ENCODE data around the gene RTP2. TPM values are rescaled to one million over a fixed set of nuclear protein-coding genes. Genes with fewer than 3 reads are reported as not detected.

Gene RTP2
- total RNA-seq, 2 experiments from 2014 or later, result not detected

DNA sequence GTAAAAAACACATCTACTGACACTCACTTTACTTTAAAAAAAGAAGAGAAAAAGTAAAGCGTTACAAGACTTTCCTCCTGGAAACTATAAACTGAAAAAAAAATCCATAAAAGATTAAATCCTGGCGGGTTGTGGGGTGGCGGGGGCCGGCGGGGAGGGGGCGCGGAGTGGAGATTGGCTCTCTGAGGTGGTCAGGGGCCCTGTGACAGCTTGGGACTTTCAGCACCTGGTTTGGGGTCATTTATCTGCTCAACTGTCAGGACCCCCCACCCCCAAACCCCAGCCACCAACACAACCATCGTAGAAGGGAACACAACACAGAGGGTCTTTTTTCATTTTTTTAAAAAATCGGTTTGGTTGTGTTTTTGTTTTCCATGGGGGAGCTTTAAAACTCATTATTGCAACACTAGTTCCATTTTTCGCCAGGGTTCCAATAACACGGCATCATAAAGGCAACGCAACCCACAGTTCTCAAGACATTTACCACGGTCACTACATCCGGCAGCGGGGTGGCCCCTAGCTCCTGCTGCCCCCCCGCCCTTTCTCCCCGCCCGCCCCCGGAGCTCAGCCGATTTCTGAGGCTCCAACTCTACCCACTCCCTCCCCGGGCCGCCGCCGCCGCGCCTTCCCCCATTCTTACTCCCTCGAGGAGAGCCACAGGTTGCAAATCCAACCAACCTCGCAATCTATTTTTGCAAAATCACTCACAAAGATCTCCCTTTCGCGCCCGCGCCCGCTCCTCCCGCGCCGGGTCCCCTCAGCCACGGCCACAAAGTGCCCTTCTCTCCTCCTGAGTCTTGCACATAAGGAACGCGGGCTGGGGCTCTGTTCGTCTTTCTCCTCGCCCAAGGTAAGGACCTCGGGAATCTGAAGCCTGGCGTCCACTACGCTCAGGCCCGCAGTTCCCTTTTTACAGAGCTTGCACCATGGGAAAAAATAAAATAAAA lies 41.1 kb upstream of the RTP2 start:
- peak overlapping the region; percentile 99 for H3K27ac Mint-ChIP-seq
- H3K36me3 Mint-ChIP-seq (ENCODE audit: low read depth), result peaks cover 24% of the 10 kb centered on the region
- peak; percentile 69 for DNase-seq
- peaks cover 51% of the 10 kb centered on the region for H3K4me1 Mint-ChIP-seq
- H3K27me3 Mint-ChIP-seq, result no peaks in the 10 kb centered on the region
- peak overlapping the region; percentile 89 for H3K4me3 Mint-ChIP-seq
- ChIA-PET CTCF (interaction anchor here (0.7 to 2.8 kb wide), 20 partner anchors 11 to 1402 kb away, joined by 3 to 46 read pairs (median 4); partner anchors contain the start of gene LPP), POLR2A (interaction anchor here (0.7 to 9.2 kb wide), 32 partner anchors 11 to 1400 kb away, joined by 3 to 251 read pairs (median 4); partner anchors contain the start of gene LPP)
- H3K9me3 Mint-ChIP-seq, result no peaks in the 10 kb centered on the region

DNA sequence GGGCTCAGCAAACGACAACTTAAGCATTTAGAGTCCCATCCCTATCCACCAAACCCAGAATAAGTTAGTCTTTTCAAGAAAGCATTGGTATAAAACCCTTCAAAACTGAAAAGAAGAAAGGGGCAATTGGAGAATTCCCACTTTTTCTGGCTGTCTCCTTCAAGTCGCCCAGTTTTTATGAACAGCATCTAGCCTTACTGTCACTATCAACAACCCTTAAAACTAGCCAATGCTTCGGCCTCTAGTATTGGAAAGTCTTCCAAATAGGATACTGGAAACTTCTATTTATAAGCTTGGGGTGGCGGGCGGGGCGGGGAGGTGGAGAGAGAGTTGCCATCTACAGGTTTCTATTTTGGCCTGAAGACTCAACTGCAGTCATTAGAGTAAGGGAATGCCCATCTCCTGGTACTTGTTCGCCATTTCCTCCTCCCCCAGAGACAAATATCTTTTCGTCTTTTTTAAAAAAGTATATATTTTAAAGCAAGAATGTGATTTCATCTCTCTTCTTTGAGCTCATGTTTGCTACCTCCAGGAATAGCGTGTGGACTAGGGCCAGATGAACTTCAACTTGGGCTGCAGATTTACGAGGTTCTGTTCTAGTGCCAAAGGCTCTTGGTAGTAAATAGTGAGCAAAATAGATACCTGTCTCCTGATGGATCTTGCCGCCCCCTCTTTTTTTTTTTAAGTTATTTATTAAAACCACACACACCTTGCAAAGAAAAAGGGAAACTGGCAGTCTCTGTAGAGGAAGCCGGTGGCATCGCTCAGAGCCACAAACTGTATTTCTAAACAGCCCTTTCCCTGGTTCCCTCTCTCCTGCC lies 40.2 kb upstream of the RTP2 start:
- peak; percentile 34 for DNase-seq
- Mint-ChIP-seq H3K9me3 (no peaks in the 10 kb centered on the region), H3K4me3 (peak overlapping the region; percentile 89), H3K27ac (peak overlapping the region; percentile 99), H3K27me3 (no peaks in the 10 kb centered on the region), H3K36me3 (ENCODE audit: low read depth) (peaks cover 24% of the 10 kb centered on the region), H3K4me1 (peaks cover 42% of the 10 kb centered on the region)
- ChIA-PET CTCF (interaction anchor here (0.7 to 2.8 kb wide), 19 partner anchors 90 to 1403 kb away, joined by 3 to 46 read pairs (median 3); partner anchors contain the start of gene LPP), POLR2A (interaction anchor here (0.8 to 9.2 kb wide), 21 partner anchors 10 to 1401 kb away, joined by 3 to 251 read pairs (median 7); partner anchors contain the start of gene LPP)

- Mint-ChIP-seq H3K36me3 (ENCODE audit: low read depth) (peaks cover 24% of the 10 kb centered on the region), H3K27ac (peak overlapping the region; percentile 99), H3K4me1 (peaks cover 43% of the 10 kb centered on the region), H3K9me3 (no peaks in the 10 kb centered on the region), H3K27me3 (peaks cover 3% of the 10 kb centered on the region), H3K4me3 (peak overlapping the region; percentile 89)
- CTCF ChIA-PET, result interaction anchor here (0.7 to 6.6 kb wide), 86 partner anchors 8 to 1596 kb away, joined by 3 to 493 read pairs (median 6); partner anchors contain the start of gene LPP
- POLR2A ChIA-PET, result interaction anchor here (0.8 to 9.2 kb wide), 19 partner anchors 59 to 1401 kb away, joined by 3 to 251 read pairs (median 9); partner anchors contain the start of genes LPP and RTP4
- peak; percentile 82 for DNase-seq
Observed at GRCh38 chr3:187741403-187742350, 39.3 kb upstream of the RTP2 start.

DNA sequence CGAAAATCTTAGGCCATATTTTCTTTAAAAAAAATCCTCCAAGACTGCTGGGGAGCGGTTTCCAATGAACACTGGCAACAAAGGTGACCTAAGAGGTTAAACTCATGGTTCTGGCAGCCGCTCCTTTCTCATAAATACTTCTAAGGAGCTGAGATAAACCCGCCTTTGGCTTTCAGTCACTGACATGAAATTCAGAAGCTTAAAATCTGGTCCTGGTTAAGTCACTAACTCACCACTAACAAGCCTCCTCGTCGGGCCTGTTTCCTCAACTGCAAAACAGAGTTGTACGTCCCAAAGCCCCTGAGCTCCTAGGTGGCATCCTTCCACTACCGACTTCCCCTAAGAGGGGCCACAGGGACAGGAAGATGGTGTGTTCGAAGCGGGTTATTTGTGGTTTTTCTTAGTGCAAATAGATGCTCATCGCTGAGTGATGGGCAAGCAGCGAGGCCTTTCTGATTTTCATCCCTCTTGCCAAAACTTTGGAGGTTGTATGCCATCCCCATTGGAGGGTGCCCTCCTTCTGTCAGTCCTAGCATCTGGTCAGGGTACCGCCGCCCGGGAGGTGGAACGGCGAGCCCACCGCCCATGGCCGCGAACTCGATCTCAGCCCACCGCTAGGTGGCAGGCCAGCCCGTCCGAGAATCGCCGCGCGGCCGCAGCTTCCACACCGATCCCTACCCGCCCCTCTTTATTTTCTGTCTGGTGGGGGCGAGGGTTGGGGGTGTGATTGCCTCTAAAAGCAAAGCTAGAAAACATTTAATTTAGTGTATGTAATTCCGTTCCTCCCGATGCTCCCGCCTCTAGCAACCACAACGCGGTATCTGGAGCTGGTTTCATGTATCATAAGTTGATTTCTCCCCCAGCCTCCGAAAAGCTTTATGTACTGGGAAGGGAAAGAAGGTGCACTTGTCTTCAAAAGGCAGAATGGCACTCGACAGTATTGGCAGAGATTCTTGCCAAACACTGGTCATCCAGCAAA lies 38.4 kb upstream of the RTP2 start:
- Mint-ChIP-seq H3K27me3 (peaks cover 3% of the 10 kb centered on the region), H3K4me3 (peak overlapping the region; percentile 89), H3K9me3 (no peaks in the 10 kb centered on the region), H3K27ac (peak overlapping the region; percentile 99), H3K4me1 (peaks cover 51% of the 10 kb centered on the region), H3K36me3 (ENCODE audit: low read depth) (peaks cover 20% of the 10 kb centered on the region)
- DNase-seq, result peak; percentile 74
- CTCF ChIA-PET, result interaction anchor here (0.6 to 6.6 kb wide), 181 partner anchors 9 to 1655 kb away, joined by 3 to 493 read pairs (median 4); partner anchors contain the start of gene LPP
- POLR2A ChIA-PET, result interaction anchor here (0.6 to 4.5 kb wide), 26 partner anchors 9 to 1700 kb away, joined by 3 to 57 read pairs (median 4); partner anchors contain the start of genes LPP and RTP4

- peak overlapping the region; percentile 99 for H3K27ac Mint-ChIP-seq
- ChIA-PET POLR2A (interaction anchor here (0.5 to 4.5 kb wide), 26 partner anchors 10 to 1405 kb away, joined by 3 to 57 read pairs (median 4); partner anchors contain the start of genes LPP and RTP4), CTCF (interaction anchor here (0.6 to 6.6 kb wide), 183 partner anchors 8 to 1655 kb away, joined by 3 to 493 read pairs (median 4); partner anchors contain the start of gene LPP)
- H3K27me3 Mint-ChIP-seq, result peaks cover 3% of the 10 kb centered on the region
- H3K9me3 Mint-ChIP-seq, result no peaks in the 10 kb centered on the region
- DNase-seq, result peak; percentile 85
- H3K4me1 Mint-ChIP-seq, result peaks cover 48% of the 10 kb centered on the region
- peak overlapping the region; percentile 89 for H3K4me3 Mint-ChIP-seq
- H3K36me3 Mint-ChIP-seq (ENCODE audit: low read depth), result peaks cover 14% of the 10 kb centered on the region
Observed at GRCh38 chr3:187739561-187740332, 37.4 kb upstream of the RTP2 start.

DNA sequence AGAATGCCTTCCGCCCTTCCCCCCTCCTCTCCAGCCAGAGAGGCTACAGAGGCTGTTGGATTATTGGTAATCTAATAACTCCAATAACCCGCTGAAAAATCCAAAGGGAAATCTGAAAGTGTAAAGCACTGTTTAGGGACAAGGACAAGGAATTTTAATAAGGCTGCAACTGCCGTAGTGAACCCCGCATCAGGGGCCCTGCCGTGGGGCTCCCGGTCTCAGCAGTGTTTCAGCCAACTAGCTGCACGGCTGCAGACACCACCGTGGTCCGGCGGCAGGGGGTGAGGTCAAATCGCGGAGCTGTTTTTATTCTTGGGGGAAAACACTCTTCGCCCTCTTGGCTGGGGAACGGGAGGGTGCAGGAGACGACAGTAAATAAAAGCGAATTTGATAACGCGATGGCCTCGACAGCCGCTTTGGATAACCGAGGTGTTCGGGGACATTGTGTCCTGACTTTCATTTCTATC lies 36.8 kb upstream of the RTP2 start:
- H3K4me3 Mint-ChIP-seq, result peak overlapping the region; percentile 89

DNA sequence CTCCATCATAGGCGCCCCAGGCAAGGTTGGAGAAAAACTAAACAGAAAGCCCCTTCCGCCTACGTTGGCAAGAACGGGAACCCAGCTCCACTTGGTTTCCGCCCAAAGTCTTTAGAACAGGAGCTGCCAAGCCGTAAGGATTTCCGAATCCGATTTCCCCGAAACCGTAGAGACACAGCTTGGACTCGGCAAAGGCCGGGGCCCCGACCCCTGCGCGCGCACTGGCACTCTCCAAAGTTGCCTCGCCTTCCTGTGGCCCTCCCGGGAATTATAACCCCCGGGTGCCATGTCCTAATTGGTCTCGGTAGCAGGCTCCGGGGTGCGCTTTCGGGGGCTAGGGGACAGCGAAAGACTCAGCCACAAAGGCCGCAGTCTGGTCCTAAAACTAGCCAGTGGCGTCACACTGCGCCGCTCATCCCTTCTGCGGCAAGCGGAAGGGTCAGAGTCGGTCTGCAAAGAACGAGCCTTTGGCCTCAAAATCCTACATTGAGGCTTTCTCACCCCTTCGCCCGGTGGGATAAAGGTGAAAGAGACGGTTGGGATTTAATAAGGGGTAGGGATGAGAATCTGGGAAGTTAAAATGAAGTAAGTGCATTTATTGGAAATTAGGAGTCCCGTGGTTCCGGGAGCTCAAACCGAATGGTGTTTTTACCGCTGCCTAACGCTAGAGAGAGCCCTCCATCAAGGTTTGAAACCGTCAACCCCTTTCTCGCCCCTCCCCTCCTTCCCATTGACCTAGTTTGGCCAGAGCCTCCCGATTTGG lies 36.2 kb upstream of the RTP2 start:
- ChIA-PET CTCF (interaction anchor here (0.6 to 6.6 kb wide), 73 partner anchors 8 to 1530 kb away, joined by 3 to 493 read pairs (median 5); partner anchors contain the start of gene LPP), POLR2A (interaction anchor here (0.6 to 4.5 kb wide), 21 partner anchors 9 to 1406 kb away, joined by 3 to 57 read pairs (median 4); partner anchors contain the start of genes LPP and RTP4)
- Mint-ChIP-seq H3K36me3 (ENCODE audit: low read depth) (peaks cover 4% of the 10 kb centered on the region), H3K27me3 (peaks cover 3% of the 10 kb centered on the region), H3K4me1 (peaks cover 48% of the 10 kb centered on the region), H3K4me3 (peak overlapping the region; percentile 89), H3K27ac (peak overlapping the region; percentile 99), H3K9me3 (no peaks in the 10 kb centered on the region)
- peak; percentile 77 for DNase-seq

More for the DNA sequence above, 36.8 kb upstream of the RTP2 start:
- Mint-ChIP-seq H3K36me3 (ENCODE audit: low read depth) (peaks cover 8% of the 10 kb centered on the region), H3K9me3 (no peaks in the 10 kb centered on the region), H3K27ac (peak overlapping the region; percentile 99), H3K27me3 (peaks cover 3% of the 10 kb centered on the region), H3K4me1 (peaks cover 48% of the 10 kb centered on the region)
- POLR2A ChIA-PET, result interaction anchor here (1.0 to 4.5 kb wide), 20 partner anchors 9 to 1405 kb away, joined by 3 to 57 read pairs (median 6); partner anchors contain the start of genes LPP and RTP4
- CTCF ChIA-PET, result interaction anchor here (0.6 to 6.6 kb wide), 86 partner anchors 8 to 1529 kb away, joined by 3 to 493 read pairs (median 5); partner anchors contain the start of gene LPP
- peak; percentile 48 for DNase-seq

GRCh38 chr3:187738071-187738330 lies 35.6 kb upstream of the RTP2 start:
- peaks cover 3% of the 10 kb centered on the region for H3K27me3 Mint-ChIP-seq
- H3K4me3 Mint-ChIP-seq, result peak overlapping the region; percentile 89
- no peaks in the 10 kb centered on the region for H3K9me3 Mint-ChIP-seq
- peaks cover 6% of the 10 kb centered on the region for H3K36me3 Mint-ChIP-seq (ENCODE audit: low read depth)
- peaks cover 48% of the 10 kb centered on the region for H3K4me1 Mint-ChIP-seq
- no peak for DNase-seq
- ChIA-PET POLR2A (interaction anchor here (0.6 to 4.5 kb wide), 15 partner anchors 10 to 1405 kb away, joined by 3 to 57 read pairs (median 4); partner anchors contain the start of gene LPP), CTCF (interaction anchor here (0.8 to 6.6 kb wide), 31 partner anchors 8 to 1413 kb away, joined by 3 to 493 read pairs (median 7); partner anchors contain the start of gene LPP)
- peak overlapping the region; percentile 99 for H3K27ac Mint-ChIP-seq

DNA sequence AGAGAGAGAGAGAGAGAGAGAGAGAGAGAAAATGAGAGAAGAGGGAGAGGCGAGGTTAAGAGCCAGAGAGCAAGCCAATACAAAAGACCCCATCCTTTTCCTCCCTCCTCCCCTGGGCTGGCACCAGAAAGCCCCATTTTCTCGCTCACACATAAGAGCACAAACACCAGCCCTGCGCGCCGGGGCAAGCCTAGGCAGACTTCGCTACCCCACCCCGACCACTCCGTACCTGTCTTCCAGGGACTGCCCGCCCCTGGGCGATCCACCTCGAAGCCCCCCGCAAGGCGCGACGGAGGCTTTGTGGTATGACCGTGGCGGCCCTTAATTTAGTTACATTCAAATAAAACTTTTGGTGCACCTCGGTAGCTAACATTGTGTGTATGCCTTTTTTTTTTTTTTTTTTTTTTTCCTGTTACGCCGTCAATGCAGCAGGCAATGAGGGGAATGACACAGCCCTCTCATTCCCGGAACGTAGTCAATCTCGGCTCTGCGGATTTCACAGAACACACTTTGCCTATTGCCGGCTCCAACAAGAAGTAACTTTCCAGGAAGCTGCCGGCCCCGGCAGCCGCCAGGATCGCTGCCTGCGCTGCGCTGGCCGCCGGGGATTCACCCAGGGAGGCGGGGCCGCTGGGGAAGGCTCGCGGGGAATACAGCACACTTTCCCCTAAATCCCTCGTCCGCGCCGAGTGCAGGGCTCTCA lies 35.2 kb upstream of the RTP2 start:
- H3K36me3 Mint-ChIP-seq (ENCODE audit: low read depth), result peaks cover 6% of the 10 kb centered on the region
- peaks cover 3% of the 10 kb centered on the region for H3K27me3 Mint-ChIP-seq
- H3K9me3 Mint-ChIP-seq, result no peaks in the 10 kb centered on the region
- H3K4me1 Mint-ChIP-seq, result peaks cover 46% of the 10 kb centered on the region
- POLR2A ChIA-PET, result interaction anchor here (0.6 to 4.5 kb wide), 15 partner anchors 10 to 1405 kb away, joined by 3 to 57 read pairs (median 4); partner anchors contain the start of gene LPP
- peak overlapping the region; percentile 89 for H3K4me3 Mint-ChIP-seq
- peak overlapping the region; percentile 99 for H3K27ac Mint-ChIP-seq
- CTCF ChIA-PET, result interaction anchor here (0.6 to 6.6 kb wide), 28 partner anchors 7 to 1441 kb away, joined by 3 to 493 read pairs (median 6); no protein-coding TSS in a partner anchor
- peak; percentile 51 for DNase-seq
